VCaP (cell line): ENCODE data around the gene TSPAN3.

Experiments used
- H3K27ac ChIP-seq: fragments of 450-650 bp; 2 replicates; pipeline ENCODE4 v1.5.1; 2017
- TF ChIP-seq, protein P1 (sequence below): fragments of 450-650 bp; conservative IDR thresholded peaks from 2 replicates; pipeline ENCODE4 v1.5.1; 2017; ENCODE audit warnings: mild to moderate bottlenecking, moderate library complexity

TSPAN3 gene

DNA sequence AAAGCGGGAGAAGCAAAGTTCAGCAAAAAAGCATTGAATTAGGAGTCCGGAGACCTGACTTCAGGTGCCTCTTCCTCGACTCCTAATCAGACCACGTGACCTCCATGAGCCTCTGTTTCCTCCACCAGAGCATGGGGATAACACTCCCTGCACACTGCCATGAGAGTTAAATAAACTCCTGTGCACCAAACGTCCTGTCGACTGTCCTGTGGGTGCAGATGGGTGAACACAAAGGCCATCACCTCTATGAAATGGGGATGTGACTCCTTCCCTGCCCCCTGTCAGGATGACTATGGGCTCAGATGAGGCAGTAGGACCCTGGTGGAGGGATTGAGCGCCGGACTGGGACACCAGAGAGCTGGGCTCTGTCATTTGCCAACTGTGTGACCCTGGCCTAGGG is 13.5 kb upstream of the TSPAN3 start:
- no peak overlapping the region for H3K27ac ChIP-seq
- TF ChIP-seq, protein P1, sequence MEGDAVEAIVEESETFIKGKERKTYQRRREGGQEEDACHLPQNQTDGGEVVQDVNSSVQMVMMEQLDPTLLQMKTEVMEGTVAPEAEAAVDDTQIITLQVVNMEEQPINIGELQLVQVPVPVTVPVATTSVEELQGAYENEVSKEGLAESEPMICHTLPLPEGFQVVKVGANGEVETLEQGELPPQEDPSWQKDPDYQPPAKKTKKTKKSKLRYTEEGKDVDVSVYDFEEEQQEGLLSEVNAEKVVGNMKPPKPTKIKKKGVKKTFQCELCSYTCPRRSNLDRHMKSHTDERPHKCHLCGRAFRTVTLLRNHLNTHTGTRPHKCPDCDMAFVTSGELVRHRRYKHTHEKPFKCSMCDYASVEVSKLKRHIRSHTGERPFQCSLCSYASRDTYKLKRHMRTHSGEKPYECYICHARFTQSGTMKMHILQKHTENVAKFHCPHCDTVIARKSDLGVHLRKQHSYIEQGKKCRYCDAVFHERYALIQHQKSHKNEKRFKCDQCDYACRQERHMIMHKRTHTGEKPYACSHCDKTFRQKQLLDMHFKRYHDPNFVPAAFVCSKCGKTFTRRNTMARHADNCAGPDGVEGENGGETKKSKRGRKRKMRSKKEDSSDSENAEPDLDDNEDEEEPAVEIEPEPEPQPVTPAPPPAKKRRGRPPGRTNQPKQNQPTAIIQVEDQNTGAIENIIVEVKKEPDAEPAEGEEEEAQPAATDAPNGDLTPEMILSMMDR, result no peak

DNA sequence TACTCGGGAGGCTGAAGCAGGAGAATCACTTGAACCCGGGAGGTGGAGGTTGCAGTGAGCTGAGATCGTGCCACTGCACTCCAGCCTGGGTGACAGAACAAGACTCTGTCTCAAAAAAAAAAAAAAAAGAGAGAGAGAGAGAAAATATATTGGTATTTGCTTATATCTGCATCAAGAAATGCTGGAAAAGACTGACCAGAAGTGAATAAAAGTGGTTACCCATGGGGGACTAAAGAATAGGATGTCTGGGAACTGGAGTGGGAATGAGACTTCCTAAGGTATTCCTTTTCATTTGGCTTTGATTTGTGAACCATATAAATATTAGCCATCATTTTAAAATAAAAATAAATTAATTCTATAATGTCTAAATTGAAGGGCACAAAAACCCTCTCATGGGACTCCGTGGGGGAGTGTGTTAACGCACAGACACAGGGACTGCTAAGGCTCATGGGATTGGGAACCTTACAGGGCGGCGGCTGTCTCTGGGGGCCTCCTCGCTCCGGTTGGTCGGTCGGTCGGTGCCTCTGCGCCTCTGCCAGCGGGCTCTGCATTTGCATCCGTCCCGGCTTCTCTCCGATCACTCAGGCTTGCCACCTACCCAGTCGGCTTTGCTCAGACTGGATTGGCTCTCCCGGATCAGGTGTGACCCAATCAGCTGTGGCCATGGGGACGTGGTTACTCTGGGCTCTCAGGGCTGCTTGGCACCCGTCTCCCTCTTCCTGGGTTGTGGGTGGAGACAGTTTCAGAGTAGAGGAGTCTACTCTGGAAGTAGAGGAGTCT is 12.7 kb upstream of the TSPAN3 start:
- TF ChIP-seq, protein P1, result no peak

DNA sequence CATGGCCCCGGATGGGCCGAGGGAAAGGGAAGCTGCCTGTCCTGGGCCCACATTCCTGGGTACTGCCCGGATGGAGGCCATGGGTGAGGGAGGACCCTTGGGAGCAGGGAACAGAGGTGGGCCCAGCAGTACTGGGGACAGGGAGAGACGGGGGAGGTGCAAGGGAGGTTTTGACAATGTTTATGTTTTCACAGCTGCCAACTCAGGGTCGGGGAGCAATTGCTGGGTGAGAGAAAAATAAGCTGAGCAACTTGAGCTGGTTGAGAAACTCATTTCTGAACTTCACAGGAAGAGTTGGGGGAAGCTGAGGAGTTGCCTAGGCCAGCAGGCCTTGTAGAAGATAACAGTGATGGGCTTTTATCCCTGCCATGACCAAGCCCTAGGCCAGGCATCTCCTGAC is 11.1 kb upstream of the TSPAN3 start:
- H3K27ac ChIP-seq, result no peak overlapping the region
- TF ChIP-seq, protein P1, result no peak

More for the DNA sequence above, 12.7 kb upstream of the TSPAN3 start:
- H3K27ac ChIP-seq, result peak overlapping the region; percentile 53

- TF ChIP-seq, protein P1, result no peak
Measured at GRCh38 chr15:77076323-77076915, 5.5 kb upstream of the TSPAN3 start.

DNA sequence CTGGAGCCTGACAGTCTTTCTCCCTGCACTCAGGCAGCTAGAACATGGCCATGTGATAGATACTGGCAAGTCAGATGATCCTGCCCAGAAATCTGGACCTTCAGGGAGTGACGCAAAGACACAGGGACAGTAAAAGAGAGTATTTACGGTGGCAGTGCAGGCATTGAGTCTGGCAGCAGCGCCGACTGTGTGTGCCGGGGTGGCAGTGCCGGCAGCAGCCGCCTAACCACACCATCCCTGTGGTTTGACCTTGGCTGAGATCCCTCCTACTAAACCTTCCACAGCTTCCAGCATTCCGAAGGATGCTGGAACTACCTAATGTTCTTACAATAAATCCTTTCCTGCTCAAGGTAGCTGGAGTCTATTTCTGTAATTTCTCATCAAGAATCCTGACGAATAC is 4.6 kb upstream of the TSPAN3 start:
- TF ChIP-seq, protein P1, result peak; percentile 30; the same call in 1 of the 2 replicates
- no peak overlapping the region for H3K27ac ChIP-seq

More at GRCh38 chr15:77076323-77076915, 5.5 kb upstream of the TSPAN3 start:
- no peak overlapping the region for H3K27ac ChIP-seq

- TF ChIP-seq, protein P1, result no peak
- H3K27ac ChIP-seq, result no peak overlapping the region
Measured at GRCh38 chr15:77074350-77074749, 3.4 kb upstream of the TSPAN3 start.

DNA sequence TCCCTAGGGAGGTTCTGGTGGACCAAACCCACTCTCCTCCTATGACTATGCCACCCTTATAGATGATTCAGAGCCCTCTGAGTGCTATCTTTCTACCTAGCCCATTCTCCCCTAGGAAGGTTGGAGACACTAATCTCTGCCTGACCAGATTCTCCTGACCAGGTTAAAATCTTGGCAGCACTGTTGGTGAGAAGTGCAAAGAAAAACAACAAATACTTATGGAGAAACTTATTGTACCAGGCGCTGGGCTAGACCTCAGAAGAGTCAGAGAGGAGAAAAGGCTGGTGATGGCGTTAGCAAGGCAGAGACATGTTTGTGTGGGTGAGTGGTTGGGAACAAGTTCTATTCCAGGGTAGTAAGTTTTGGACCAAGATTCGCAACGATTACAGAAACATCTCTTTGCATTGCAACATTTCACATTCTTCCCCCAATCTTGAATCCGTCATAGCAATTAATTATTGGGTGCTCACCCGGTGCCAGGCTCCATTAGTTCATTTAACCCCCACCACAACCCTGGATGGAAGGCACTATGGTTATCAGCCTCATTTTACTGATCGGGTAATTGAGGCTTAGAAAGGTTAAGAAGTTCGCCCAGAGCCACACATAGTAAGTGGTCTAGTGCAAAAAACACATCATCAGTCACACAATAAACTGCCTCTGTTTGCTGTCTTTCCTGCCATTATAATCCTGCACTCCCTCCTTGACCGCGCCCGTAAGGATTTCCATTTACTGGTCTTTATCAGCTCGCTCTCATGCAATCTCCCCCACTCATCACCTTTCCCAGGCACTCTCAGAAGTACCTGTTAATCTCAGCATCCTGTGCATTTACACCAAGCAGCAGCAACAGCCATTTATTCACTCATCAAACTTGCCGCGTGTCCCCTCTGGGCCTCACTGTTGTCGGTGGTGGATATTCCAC is 655 bp upstream of the TSPAN3 start:
- TF ChIP-seq, protein P1, result no peak
- H3K27ac ChIP-seq, result peak overlapping the region; percentile 96
